HepG2 (cell line): ENCODE results near the gene ABHD13. TPM values are rescaled to one million over a fixed set of nuclear protein-coding genes. Genes with fewer than 3 reads are reported as not detected.
A peak's percentile ranks its signal among the peaks of the same experiment; 100 is the strongest.

Experiments used
- ATAC-seq: fragments of 200-7000 bp; cut with Tn5 transposase; 3 replicates; pipeline ENCODE4 v1.9.1; 2020; ENCODE audit warnings: mild to moderate bottlenecking, moderate library complexity
- BruUV-seq: library from RNA; stranded (reverse); fragments of 400-500 nt; replicated peaks from 2 replicates; lab custom pipeline; 2021; lab: Mats Ljungman, UMichigan
- CTCF ChIA-PET: fragments of 300-600 bp; formaldehyde crosslinking; extraction: SDS; loops from one replicate; lab custom pipeline; 2021; ENCODE audit warnings: low total read pairs, inconsistent platforms, low intra/inter-chr PET ratio; lab: Yijun Ruan, JAX
- POLR2A ChIA-PET: fragments of 350-600 bp; sonication (Branson Sonifier 250); formaldehyde crosslinking; loops from one replicate; lab custom pipeline; 2020; ENCODE audit warnings: antibody characterized with exemption, inconsistent platforms; lab: Yijun Ruan, JAX
- DNase-seq: peaks from one replicate; pipeline ENCODE4 v3.0.0-alpha.2; 2015; ENCODE audit warnings: low spot score
- FAIRE-seq: peaks from 3 replicates; lab custom pipeline; 2011; peaks lifted over from hg19 to GRCh38; lab: Jason Lieb, UNC
- H2AFZ ChIP-seq: one replicate; pipeline ENCODE4 v1.6.1; 2011; ENCODE audit warnings: low read length, inconsistent platforms
- H3K27ac ChIP-seq: fragments of 300-600 bp; 3 replicates; pipeline ENCODE4 v1.8.0; 2011; ENCODE audit warnings: mixed run types, mild to moderate bottlenecking, mixed read lengths, low read length, inconsistent platforms; ENCODE audit not compliant: insufficient read depth; ENCODE audit errors: extremely low read length
- H3K27me3 ChIP-seq, 2 experiments: fragments of 200-600 bp in 1 of 2; 2 replicates in 1 of 2; 3 replicates in 1 of 2; pipeline versions ENCODE4 v1.6.0 to v1.8.0; 2011; ENCODE audit warnings: low read length in 2 of 2, mild to moderate bottlenecking in 2 of 2, moderate library complexity in 2 of 2, inconsistent platforms in 1 of 2; ENCODE audit not compliant: insufficient read depth in 2 of 2, control insufficient read depth in 1 of 2
- H3K36me3 ChIP-seq, 2 experiments: fragments of 200-600 bp in 1 of 2; replicated peaks in 1 of 2; 2 replicates in 1 of 2; 3 replicates in 1 of 2; pipeline versions ENCODE4 v1.5.1 to v1.8.0; 2011; ENCODE audit warnings: low read length in 2 of 2, inconsistent platforms in 1 of 2; ENCODE audit not compliant: insufficient read depth in 2 of 2, control insufficient read depth in 1 of 2
- H3K4me1 ChIP-seq: 2 replicates; pipeline ENCODE4 v1.5.1; 2012; ENCODE audit warnings: low read length, inconsistent platforms; ENCODE audit not compliant: insufficient read depth
- H3K4me2 ChIP-seq: 2 replicates; pipeline ENCODE4 v1.6.0; 2011; ENCODE audit warnings: low read depth, low read length, inconsistent platforms
- H3K4me3 ChIP-seq, 3 experiments: fragments of 200-600 bp in 1 of 3; sonication (generic), shearing (Covaris generic) in 1 of 3; replicated peaks in 1 of 3; 2 replicates each; pipeline ENCODE4 v1.5.1; 2011 to 2016; ENCODE audit warnings: low read length in 3 of 3, inconsistent platforms in 2 of 3, low read depth in 2 of 3, mild to moderate bottlenecking in 2 of 3, control low read depth in 1 of 3, mixed read lengths in 1 of 3; ENCODE audit not compliant: insufficient read depth in 1 of 3
- H3K79me2 ChIP-seq: one replicate; pipeline ENCODE4 v1.6.1; 2011; ENCODE audit warnings: low read length, inconsistent platforms; ENCODE audit not compliant: insufficient read depth
- H3K9ac ChIP-seq: 2 replicates; pipeline ENCODE4 v1.6.0; 2011; ENCODE audit warnings: mild to moderate bottlenecking, low read depth, low read length, inconsistent platforms; ENCODE audit not compliant: insufficient read depth
- H3K9me3 ChIP-seq: 2 replicates; pipeline ENCODE4 v1.5.1; 2012; ENCODE audit warnings: mild to moderate bottlenecking, low read length
- H4K20me1 ChIP-seq: 2 replicates; pipeline ENCODE4 v1.6.0; 2011; ENCODE audit warnings: inconsistent platforms, mild to moderate bottlenecking, low read length, moderate library complexity; ENCODE audit not compliant: insufficient read depth
- CEBPB ChIP-seq: IDR thresholded peaks from 2 replicates; pipeline ENCODE4 v1.6.1; 2011; ENCODE audit warnings: low read depth, low read length, improper control_type of control experiment, borderline replicate concordance
- ZFP36 ChIP-seq: fragments of 150-350 bp; IDR thresholded peaks from 2 replicates; pipeline ENCODE4 v1.6.1; 2018; ENCODE audit warnings: borderline replicate concordance, low read length, low read depth; ENCODE audit not compliant: partially characterized antibody
- WGBS: methylation state at CpG from one replicate; pipeline ENCODE4 v1.1.6; 2017; ENCODE audit warnings: low lambda C conversion rate; 5-methylcytosine and 5-hydroxymethylcytosine counted together
- in situ Hi-C: cut with HindIII; loops from 2 replicates; pipeline ENCODE4 v1.10.0; 2017; ENCODE audit warnings: low pct_unique_long_range_greater_than_20kb; ENCODE audit not compliant: extremely low pct_ligation_motif_present
- intact Hi-C: fragments of 100-400 bp; cut with micrococcal nuclease; formaldehyde crosslinking; loops from one replicate; pipeline ENCODE4 v1.10.0; 2022; ENCODE audit not compliant: unreplicated experiment
- polyA plus RNA-seq, 8 experiments: library from polyadenylated mRNA; depleted of rRNA in 3 of 8; stranded (reverse) in 7 of 8; unstranded in 1 of 8; fragments of >200 nt; fragmentation: Illumina TruSeq in 4 of 8; extraction: Trizol in 4 of 8; gene quantifications; 2 replicates each; pipeline versions ENCODE4 v1.2.1 to v1.2.3, GENCODE V29; 2011 to 2016; ENCODE audit warnings: low read depth in 4 of 8, missing spikeins in 1 of 8, mixed read lengths in 1 of 8; ENCODE audit not compliant: insufficient read depth in 1 of 8
- total RNA-seq, 5 experiments: library from RNA; depleted of rRNA; stranded (reverse); fragments of >200 nt; fragmentation: Illumina TruSeq; extraction: Trizol; gene quantifications; 2 replicates each; pipeline ENCODE4 v1.2.3, GENCODE V29; 2016; ENCODE audit warnings: low read depth in 1 of 5
- TF ChIP-seq, protein P1 (sequence below): IDR thresholded peaks from 2 replicates; pipeline ENCODE4 v1.6.1; 2012; ENCODE audit warnings: low read length, improper control_type of control experiment

Gene ABHD13
- total and polyA plus RNA-seq, 2 of the 13 experiments (the other 11 are each of a cell fraction or from before 2014, with no cell fraction given): 4.3 to 6.2 TPM

DNA sequence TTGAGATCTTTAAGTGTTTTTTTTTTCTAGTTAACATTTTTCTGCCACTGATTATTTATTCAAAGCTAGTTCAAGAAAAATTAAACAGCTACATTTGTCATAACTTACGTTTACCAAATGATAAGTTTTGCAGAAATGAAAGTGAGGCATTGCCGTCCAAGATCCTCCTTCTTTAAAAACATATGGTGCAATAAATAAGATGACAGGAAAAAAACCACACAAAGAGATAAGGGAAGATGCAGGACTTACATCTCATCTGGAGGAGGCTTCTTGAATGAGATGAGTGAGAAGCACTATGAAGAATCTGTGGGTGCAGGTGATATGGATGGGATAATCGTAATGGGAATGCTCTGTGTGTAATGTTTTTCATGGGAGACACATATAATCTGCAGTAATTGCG lies 63.7 kb downstream of the ABHD13 start (continued):
- no peak for TF ChIP-seq ZFP36

DNA sequence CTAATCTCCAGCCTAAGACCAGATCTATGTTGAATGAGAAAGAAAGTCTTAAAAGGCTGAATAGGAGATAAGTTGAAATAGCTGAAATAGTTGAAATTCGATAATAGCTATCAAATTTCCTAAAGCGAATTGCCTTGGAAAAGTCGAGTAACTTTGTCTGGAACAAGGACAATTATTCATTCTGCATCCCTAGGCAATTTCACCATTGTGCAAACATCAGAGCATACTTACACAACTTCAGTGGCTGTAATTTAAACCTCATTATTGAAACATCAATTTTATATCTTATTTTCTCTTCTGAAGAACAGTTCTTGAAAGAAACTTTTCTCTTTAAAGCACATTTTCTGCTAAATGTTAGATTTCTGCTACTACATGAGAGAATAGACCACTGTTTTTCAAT lies 64.9 kb downstream of the ABHD13 start:
- H3K27me3 ChIP-seq: no peaks in the 10 kb centered on the region; a peak in 1 of 5 replicates
- DNase-seq: no peak
- BruUV-seq: no TSS peak
- H3K9me3 ChIP-seq: no peaks in the 10 kb centered on the region
- CTCF ChIA-PET: no interaction called here
- FAIRE-seq: no peak
- intact Hi-C loops (no loop called here), in situ Hi-C loops (no loop called here)
- TF ChIP-seq CEBPB: peak; percentile 66; the same call in 1 of the 2 replicates
- TF ChIP-seq, protein P1, sequence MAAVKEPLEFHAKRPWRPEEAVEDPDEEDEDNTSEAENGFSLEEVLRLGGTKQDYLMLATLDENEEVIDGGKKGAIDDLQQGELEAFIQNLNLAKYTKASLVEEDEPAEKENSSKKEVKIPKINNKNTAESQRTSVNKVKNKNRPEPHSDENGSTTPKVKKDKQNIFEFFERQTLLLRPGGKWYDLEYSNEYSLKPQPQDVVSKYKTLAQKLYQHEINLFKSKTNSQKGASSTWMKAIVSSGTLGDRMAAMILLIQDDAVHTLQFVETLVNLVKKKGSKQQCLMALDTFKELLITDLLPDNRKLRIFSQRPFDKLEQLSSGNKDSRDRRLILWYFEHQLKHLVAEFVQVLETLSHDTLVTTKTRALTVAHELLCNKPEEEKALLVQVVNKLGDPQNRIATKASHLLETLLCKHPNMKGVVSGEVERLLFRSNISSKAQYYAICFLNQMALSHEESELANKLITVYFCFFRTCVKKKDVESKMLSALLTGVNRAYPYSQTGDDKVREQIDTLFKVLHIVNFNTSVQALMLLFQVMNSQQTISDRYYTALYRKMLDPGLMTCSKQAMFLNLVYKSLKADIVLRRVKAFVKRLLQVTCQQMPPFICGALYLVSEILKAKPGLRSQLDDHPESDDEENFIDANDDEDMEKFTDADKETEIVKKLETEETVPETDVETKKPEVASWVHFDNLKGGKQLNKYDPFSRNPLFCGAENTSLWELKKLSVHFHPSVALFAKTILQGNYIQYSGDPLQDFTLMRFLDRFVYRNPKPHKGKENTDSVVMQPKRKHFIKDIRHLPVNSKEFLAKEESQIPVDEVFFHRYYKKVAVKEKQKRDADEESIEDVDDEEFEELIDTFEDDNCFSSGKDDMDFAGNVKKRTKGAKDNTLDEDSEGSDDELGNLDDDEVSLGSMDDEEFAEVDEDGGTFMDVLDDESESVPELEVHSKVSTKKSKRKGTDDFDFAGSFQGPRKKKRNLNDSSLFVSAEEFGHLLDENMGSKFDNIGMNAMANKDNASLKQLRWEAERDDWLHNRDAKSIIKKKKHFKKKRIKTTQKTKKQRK: no peak
- H2AFZ ChIP-seq: no peak overlapping the region
- no peak overlapping the region for H3K4me2 ChIP-seq
- H4K20me1 ChIP-seq: no peaks in the 10 kb centered on the region
- H3K36me3 ChIP-seq: no peaks in the 10 kb centered on the region
- POLR2A ChIA-PET: no interaction called here
- H3K4me1 ChIP-seq: no peaks in the 10 kb centered on the region
- H3K4me3 ChIP-seq: no peak overlapping the region
- no peak overlapping the region for H3K27ac ChIP-seq
- no peak overlapping the region for H3K9ac ChIP-seq
- no peak for ATAC-seq
- H3K79me2 ChIP-seq: no peaks in the 10 kb centered on the region
- WGBS: 19% methylated on average over 3 of the region's 3 CpGs

Other genes with a start within 250 kb of the ABHD13 start
- gene LIG4, start 2.9 kb upstream of the ABHD13 start, total RNA-seq (2016; rRNA removed; fragmentation: Illumina TruSeq; extraction: Trizol): 4.0 and 6.5 TPM in 2 replicates
- 4.5 and 5.0 TPM in 2 replicates for gene LIG4, start 2.9 kb upstream of the ABHD13 start, polyA plus RNA-seq (2011; rRNA removed)
- 0.20 TPM in 1 of 2 replicates, not detected in the other for gene TNFSF13B, start 51.3 kb downstream of the ABHD13 start, total RNA-seq (2016; rRNA removed; fragmentation: Illumina TruSeq; extraction: Trizol)
- gene TNFSF13B, start 51.3 kb downstream of the ABHD13 start, polyA plus RNA-seq (2011; rRNA removed): 0.13 and 0.30 TPM in 2 replicates